ENCODE data around the gene SLC6A8. TPM values are rescaled to one million over a fixed set of nuclear protein-coding genes. Genes with fewer than 3 reads are reported as not detected.

Gene SLC6A8
- total and polyA plus RNA-seq, 2 experiments from 2014 or later, result 1.8 to 11.7 TPM

DNA sequence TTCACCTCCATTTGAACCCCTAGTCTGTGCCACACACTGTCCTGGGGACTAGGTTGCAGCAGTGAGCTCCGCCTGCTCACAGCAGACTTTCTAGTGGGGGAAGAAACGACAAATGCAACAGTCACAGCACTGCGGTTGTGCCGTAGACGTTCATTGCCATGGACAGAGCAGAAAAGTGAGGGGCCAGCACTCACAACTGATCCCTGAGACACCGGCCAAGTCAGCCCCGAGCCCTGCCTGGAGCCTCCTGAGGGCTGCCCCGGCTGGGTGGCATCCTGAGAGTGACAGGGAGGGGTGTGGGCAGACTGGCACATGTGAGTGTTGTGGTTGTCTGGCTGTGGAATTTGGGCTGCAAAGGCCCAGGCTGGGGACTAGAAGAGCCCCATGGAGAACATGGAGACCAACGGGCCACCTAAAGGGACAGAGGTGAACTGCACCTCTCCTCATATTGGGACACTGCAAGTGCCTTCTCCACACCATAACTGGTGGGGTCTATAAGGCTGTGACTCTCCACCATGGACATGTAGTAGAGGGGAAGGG lies 36.1 kb upstream of the SLC6A8 start:
- WGBS, 2 experiments (ENCODE audit: low coverage in 1 of 2, low lambda C conversion rate in 2 of 2, missing lambda C conversion rate in 2 of 2), result 50 to 53% methylated on average over 8 of the region's 9 CpGs
- H2AFZ ChIP-seq, result no peak overlapping the region
- H3K4me3 ChIP-seq, result no peak overlapping the region
- H3K4me2 ChIP-seq (ENCODE audit: unreplicated experiment), result no peak overlapping the region
- no peaks in the 10 kb centered on the region for H3F3A ChIP-seq (ENCODE audit: insufficient read depth)
- H3K9ac ChIP-seq, result no peak overlapping the region
- H3K79me2 ChIP-seq (ENCODE audit: insufficient read depth), result no peaks in the 10 kb centered on the region
- H4K20me1 ChIP-seq (ENCODE audit: insufficient read depth), result no peaks in the 10 kb centered on the region
- DNase-seq, result peak; percentile 28
- H3K27ac ChIP-seq, result no peak overlapping the region
- H3K4me1 ChIP-seq (ENCODE audit: insufficient read depth), result no peaks in the 10 kb centered on the region
- in situ Hi-C loops (cut with MboI), result loop anchor here (25.0 kb wide), 1 partner anchor 689 kb away; no protein-coding TSS in a partner anchor
- no peaks in the 10 kb centered on the region for H3K36me3 ChIP-seq (ENCODE audit: low read depth)
- 0 out of 2 replicates have a peak, but pooled peaks cover 3% of the 10 kb centered on the region for H3K27me3 ChIP-seq (replicated peaks; ENCODE audit: insufficient read depth)
- TF ChIP-seq EZH2 (IDR thresholded peaks at IDR 0.05; ENCODE audit: insufficient read depth, poor library complexity, severe bottlenecking), result no peak
- TF ChIP-seq EZH2phosphoT487 (IDR thresholded peaks at IDR 0.05; ENCODE audit: insufficient read depth, low read depth), result no peak
- no peaks in the 10 kb centered on the region for H3K9me3 ChIP-seq (ENCODE audit: low read depth)
- no peaks in the 10 kb centered on the region for H3K9me2 ChIP-seq (ENCODE audit: insufficient read depth)

DNA sequence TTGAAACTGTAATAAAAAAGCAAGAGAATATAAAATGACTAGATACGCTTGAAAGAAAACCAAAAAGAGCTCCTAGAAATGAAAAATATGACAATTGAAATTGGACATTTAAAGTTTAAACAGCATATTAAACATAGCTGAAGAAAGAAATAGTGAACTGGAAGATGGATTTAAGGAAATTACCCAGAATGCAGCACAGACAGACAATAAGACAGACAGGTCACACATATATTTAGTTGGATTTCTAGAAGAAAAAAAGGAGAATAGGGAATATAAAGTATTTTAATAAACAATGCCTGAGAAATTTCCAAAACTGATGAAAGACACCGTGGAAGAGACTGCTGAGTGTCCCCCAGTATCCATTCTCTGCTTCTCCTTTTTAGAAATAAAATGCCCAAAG lies 34.2 kb upstream of the SLC6A8 start:
- WGBS, 2 experiments (ENCODE audit: low coverage in 1 of 2, low lambda C conversion rate in 2 of 2, missing lambda C conversion rate in 2 of 2), result 72 to 87% methylated on average over 2 of the region's 2 CpGs
- Histone ChIP-seq H3K4me2 (ENCODE audit: unreplicated experiment) (no peak overlapping the region), H3K9me2 (ENCODE audit: insufficient read depth) (no peaks in the 10 kb centered on the region), H3K4me1 (ENCODE audit: insufficient read depth) (no peaks in the 10 kb centered on the region), H2AFZ (no peak overlapping the region), H3K27ac (no peak overlapping the region), H3K9ac (no peak overlapping the region), H3K9me3 (ENCODE audit: low read depth) (no peaks in the 10 kb centered on the region), H3F3A (ENCODE audit: insufficient read depth) (no peaks in the 10 kb centered on the region), H3K27me3 (replicated peaks; ENCODE audit: insufficient read depth) (no peaks in the 10 kb centered on the region), H3K4me3 (no peak overlapping the region), H4K20me1 (ENCODE audit: insufficient read depth) (no peaks in the 10 kb centered on the region), H3K36me3 (ENCODE audit: low read depth) (no peaks in the 10 kb centered on the region), H3K79me2 (ENCODE audit: insufficient read depth) (no peaks in the 10 kb centered on the region)
- DNase-seq, result no peak
- no peak for TF ChIP-seq EZH2 (IDR thresholded peaks at IDR 0.05; ENCODE audit: insufficient read depth, poor library complexity, severe bottlenecking)
- TF ChIP-seq EZH2phosphoT487 (IDR thresholded peaks at IDR 0.05; ENCODE audit: insufficient read depth, low read depth), result no peak
- in situ Hi-C loops (cut with MboI), result loop anchor here (25.0 kb wide), 1 partner anchor 691 kb away; no protein-coding TSS in a partner anchor

DNA sequence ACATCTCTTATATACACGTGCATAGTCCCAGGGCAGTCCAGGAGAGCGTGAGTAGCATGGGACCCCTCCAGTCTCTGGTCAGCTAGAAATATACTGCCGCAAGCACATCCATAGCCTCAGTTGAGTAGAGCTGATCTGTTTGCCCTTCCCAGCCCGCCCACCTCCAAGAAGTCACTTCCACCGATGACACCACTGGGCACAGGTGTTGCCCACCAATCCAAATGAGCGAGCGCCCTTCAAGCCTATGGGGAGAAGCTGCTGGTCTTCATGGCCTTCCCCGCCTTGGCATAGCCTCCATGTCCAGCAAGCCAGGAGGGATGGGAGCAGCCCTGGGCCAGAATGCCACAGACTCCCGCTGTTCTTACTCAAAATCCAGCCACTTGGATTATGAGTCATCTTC lies 30.6 kb upstream of the SLC6A8 start:
- Histone ChIP-seq H3K4me1 (ENCODE audit: insufficient read depth) (no peaks in the 10 kb centered on the region), H3K9me2 (ENCODE audit: insufficient read depth) (no peaks in the 10 kb centered on the region), H3F3A (ENCODE audit: insufficient read depth) (no peaks in the 10 kb centered on the region), H3K4me2 (ENCODE audit: unreplicated experiment) (no peak overlapping the region), H3K27ac (no peak overlapping the region), H3K9ac (no peak overlapping the region), H3K79me2 (ENCODE audit: insufficient read depth) (no peaks in the 10 kb centered on the region), H4K20me1 (ENCODE audit: insufficient read depth) (no peaks in the 10 kb centered on the region), H3K9me3 (ENCODE audit: low read depth) (no peaks in the 10 kb centered on the region), H3K36me3 (ENCODE audit: low read depth) (no peaks in the 10 kb centered on the region), H3K27me3 (replicated peaks; ENCODE audit: insufficient read depth) (peaks cover 6% of the 10 kb centered on the region; the same call in 1 of the 2 replicates), H2AFZ (no peak overlapping the region), H3K4me3 (no peak overlapping the region)
- in situ Hi-C loops (cut with MboI), result loop anchor here (25.0 kb wide), 1 partner anchor 695 kb away; no protein-coding TSS in a partner anchor
- no peak for TF ChIP-seq EZH2phosphoT487 (IDR thresholded peaks at IDR 0.05; ENCODE audit: insufficient read depth, low read depth)
- no peak for TF ChIP-seq EZH2 (IDR thresholded peaks at IDR 0.05; ENCODE audit: insufficient read depth, poor library complexity, severe bottlenecking)
- DNase-seq, result no peak
- WGBS, 2 experiments (ENCODE audit: low coverage in 1 of 2, low lambda C conversion rate in 2 of 2, missing lambda C conversion rate in 2 of 2), result 47 to 71% methylated on average over 2 to 9 of the region's 9 CpGs

DNA sequence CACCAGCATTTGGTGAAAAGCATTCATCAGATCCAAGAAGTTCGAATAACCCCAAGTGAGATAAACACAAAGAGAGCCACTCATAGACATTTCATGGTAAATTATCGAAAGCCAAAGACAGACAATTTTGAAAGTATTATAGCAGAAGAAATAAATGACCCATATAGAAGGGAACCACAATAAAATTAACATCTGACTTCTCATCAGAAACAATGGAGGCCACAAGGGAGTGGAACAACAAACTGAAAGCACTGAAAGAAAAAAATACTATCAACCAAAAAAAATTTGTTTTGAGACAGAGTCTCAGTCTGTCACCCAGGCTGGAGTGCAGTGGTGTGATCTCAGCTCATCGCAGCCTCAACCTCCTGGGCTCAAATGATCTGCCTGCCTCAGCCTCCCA lies 28.5 kb upstream of the SLC6A8 start:
- WGBS, 2 experiments (ENCODE audit: low coverage in 1 of 2, low lambda C conversion rate in 2 of 2, missing lambda C conversion rate in 2 of 2), result 72 to 78% methylated on average over 3 of the region's 3 CpGs
- no peaks in the 10 kb centered on the region for H3K9me3 ChIP-seq (ENCODE audit: low read depth)
- DNase-seq, result no peak
- H3K27ac ChIP-seq, result no peak overlapping the region
- H2AFZ ChIP-seq, result no peak overlapping the region
- TF ChIP-seq EZH2 (IDR thresholded peaks at IDR 0.05; ENCODE audit: insufficient read depth, poor library complexity, severe bottlenecking) (no peak), EZH2phosphoT487 (IDR thresholded peaks at IDR 0.05; ENCODE audit: insufficient read depth, low read depth) (no peak)
- no peak overlapping the region for H3K4me3 ChIP-seq
- no peaks in the 10 kb centered on the region for H3F3A ChIP-seq (ENCODE audit: insufficient read depth)
- H3K79me2 ChIP-seq (ENCODE audit: insufficient read depth), result no peaks in the 10 kb centered on the region
- no peak overlapping the region for H3K9ac ChIP-seq
- in situ Hi-C loops (cut with MboI), result loop anchor here (25.0 kb wide), 1 partner anchor 697 kb away; no protein-coding TSS in a partner anchor
- no peaks in the 10 kb centered on the region for H3K9me2 ChIP-seq (ENCODE audit: insufficient read depth)
- H3K4me2 ChIP-seq (ENCODE audit: unreplicated experiment), result no peak overlapping the region
- H3K27me3 ChIP-seq (replicated peaks; ENCODE audit: insufficient read depth), result peaks cover 10% of the 10 kb centered on the region; the same call in 1 of the 2 replicates
- no peaks in the 10 kb centered on the region for H3K4me1 ChIP-seq (ENCODE audit: insufficient read depth)
- H3K36me3 ChIP-seq (ENCODE audit: low read depth), result no peaks in the 10 kb centered on the region
- no peaks in the 10 kb centered on the region for H4K20me1 ChIP-seq (ENCODE audit: insufficient read depth)
